KMS-11 (cell line): ENCODE measurements around the gene TNRC6B.

Source experiments
- H2AFZ ChIP-seq: fragments of 200-600 bp; sonication (generic); 2 replicates; pipeline ENCODE4 v1.6.1; 2016; ENCODE audit warnings: antibody characterized with exemption, mixed run types, low read depth
- H3K27ac ChIP-seq: fragments of 200-600 bp; sonication (generic); 2 replicates; pipeline ENCODE4 v1.6.1; 2016; ENCODE audit warnings: mild to moderate bottlenecking, mixed run types
- H3K27me3 ChIP-seq: fragments of 200-600 bp; sonication (generic); 2 replicates; pipeline ENCODE4 v1.6.1; 2017; ENCODE audit warnings: mild to moderate bottlenecking, low read depth, mixed run types, moderate library complexity; ENCODE audit not compliant: insufficient read depth
- H3K36me3 ChIP-seq: fragments of 200-600 bp; sonication (generic); 2 replicates; pipeline ENCODE4 v1.6.1; 2017; ENCODE audit warnings: mild to moderate bottlenecking, mixed run types; ENCODE audit not compliant: insufficient read depth
- H3K4me1 ChIP-seq: fragments of 200-600 bp; sonication (generic); 2 replicates; pipeline ENCODE4 v1.6.1; 2016; ENCODE audit warnings: mild to moderate bottlenecking, low read depth, mixed run types; ENCODE audit not compliant: poor library complexity, severe bottlenecking
- H3K4me2 ChIP-seq: fragments of 200-600 bp; sonication (generic); 2 replicates; pipeline ENCODE4 v1.7.0; 2016; ENCODE audit warnings: mild to moderate bottlenecking, mixed run types
- H3K4me3 ChIP-seq: fragments of 200-600 bp; sonication (generic); IDR thresholded peaks from 2 replicates; pipeline ENCODE4 v1.6.1; 2017; ENCODE audit warnings: low read depth, low read length, mixed read lengths; ENCODE audit not compliant: insufficient read depth
- H3K79me2 ChIP-seq: fragments of 200-600 bp; sonication (generic); 2 replicates; pipeline ENCODE4 v1.6.1; 2016; ENCODE audit warnings: low read depth, mixed run types; ENCODE audit not compliant: insufficient read depth
- H3K9ac ChIP-seq: fragments of 200-600 bp; sonication (generic); 2 replicates; pipeline ENCODE4 v1.6.1; 2016; ENCODE audit warnings: mild to moderate bottlenecking, mixed run types
- H4K20me1 ChIP-seq: fragments of 200-600 bp; sonication (generic); 2 replicates; pipeline ENCODE4 v1.6.1; 2016; ENCODE audit warnings: mild to moderate bottlenecking, mixed run types; ENCODE audit not compliant: insufficient read depth
- TF ChIP-seq, protein P1 (sequence below): fragments of 200-600 bp; sonication (generic); conservative IDR thresholded peaks from 2 replicates; pipeline ENCODE4 v1.6.1; 2017; ENCODE audit warnings: low read depth, mild to moderate bottlenecking, antibody characterized with exemption, low read length, moderate library complexity, mixed read lengths

Gene TNRC6B

DNA sequence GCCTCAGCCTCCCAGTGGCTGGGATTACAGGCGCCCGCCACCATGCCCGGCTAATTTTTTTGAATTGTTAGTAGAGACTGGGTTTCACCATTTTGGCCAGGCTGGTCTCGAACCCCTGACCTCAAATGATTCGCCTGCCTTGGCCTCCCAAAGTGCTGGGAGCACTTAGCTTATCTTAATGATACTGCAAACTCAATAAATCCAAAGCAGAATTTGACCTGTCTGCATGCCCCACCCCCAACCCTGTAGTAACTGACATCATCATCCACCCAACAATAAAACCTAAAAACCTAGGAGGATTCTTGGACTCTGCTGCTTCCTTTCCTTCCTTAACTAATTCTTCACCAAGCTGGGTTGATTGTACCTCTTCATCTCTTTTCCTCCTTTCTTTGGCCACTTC is 162.3 kb downstream of the TNRC6B start:
- 0 out of 2 replicates have a peak, but pooled peaks cover 6% of the 10 kb centered on the region for H3K79me2 ChIP-seq
- TF ChIP-seq, protein P1, sequence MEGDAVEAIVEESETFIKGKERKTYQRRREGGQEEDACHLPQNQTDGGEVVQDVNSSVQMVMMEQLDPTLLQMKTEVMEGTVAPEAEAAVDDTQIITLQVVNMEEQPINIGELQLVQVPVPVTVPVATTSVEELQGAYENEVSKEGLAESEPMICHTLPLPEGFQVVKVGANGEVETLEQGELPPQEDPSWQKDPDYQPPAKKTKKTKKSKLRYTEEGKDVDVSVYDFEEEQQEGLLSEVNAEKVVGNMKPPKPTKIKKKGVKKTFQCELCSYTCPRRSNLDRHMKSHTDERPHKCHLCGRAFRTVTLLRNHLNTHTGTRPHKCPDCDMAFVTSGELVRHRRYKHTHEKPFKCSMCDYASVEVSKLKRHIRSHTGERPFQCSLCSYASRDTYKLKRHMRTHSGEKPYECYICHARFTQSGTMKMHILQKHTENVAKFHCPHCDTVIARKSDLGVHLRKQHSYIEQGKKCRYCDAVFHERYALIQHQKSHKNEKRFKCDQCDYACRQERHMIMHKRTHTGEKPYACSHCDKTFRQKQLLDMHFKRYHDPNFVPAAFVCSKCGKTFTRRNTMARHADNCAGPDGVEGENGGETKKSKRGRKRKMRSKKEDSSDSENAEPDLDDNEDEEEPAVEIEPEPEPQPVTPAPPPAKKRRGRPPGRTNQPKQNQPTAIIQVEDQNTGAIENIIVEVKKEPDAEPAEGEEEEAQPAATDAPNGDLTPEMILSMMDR, result no peak
- H4K20me1 ChIP-seq, result no peaks in the 10 kb centered on the region
- H3K4me2 ChIP-seq, result no peak overlapping the region
- no peak overlapping the region for H3K9ac ChIP-seq
- H3K27me3 ChIP-seq, result no peaks in the 10 kb centered on the region
- H3K36me3 ChIP-seq, result no peaks in the 10 kb centered on the region
- no peak overlapping the region for H2AFZ ChIP-seq
- peaks cover 7% of the 10 kb centered on the region for H3K4me1 ChIP-seq
- no peak overlapping the region for H3K27ac ChIP-seq
- H3K4me3 ChIP-seq, result no peak overlapping the region

- H3K9ac ChIP-seq, result no peak overlapping the region
- H4K20me1 ChIP-seq, result no peaks in the 10 kb centered on the region
- no peak overlapping the region for H3K4me2 ChIP-seq
- H3K4me1 ChIP-seq, result peaks cover 10% of the 10 kb centered on the region
- no peaks in the 10 kb centered on the region for H3K36me3 ChIP-seq
- H2AFZ ChIP-seq, result no peak overlapping the region
- H3K79me2 ChIP-seq, result peaks cover 8% of the 10 kb centered on the region; the same call in 1 of the 2 replicates
- TF ChIP-seq, protein P1, result no peak
- H3K27ac ChIP-seq, result no peak overlapping the region
- no peak overlapping the region for H3K4me3 ChIP-seq
- H3K27me3 ChIP-seq, result no peaks in the 10 kb centered on the region
Measured at GRCh38 chr22:40341604-40342003, 163.9 kb downstream of the TNRC6B start.

GRCh38 chr22:40342521-40342920 is 164.8 kb downstream of the TNRC6B start:
- TF ChIP-seq, protein P1, result no peak
- Histone ChIP-seq H3K27ac (no peak overlapping the region), H3K27me3 (no peaks in the 10 kb centered on the region), H2AFZ (no peak overlapping the region), H3K36me3 (no peaks in the 10 kb centered on the region), H3K79me2 (peaks cover 18% of the 10 kb centered on the region; the same call in 1 of the 2 replicates), H4K20me1 (no peaks in the 10 kb centered on the region), H3K4me1 (peaks cover 11% of the 10 kb centered on the region), H3K9ac (no peak overlapping the region), H3K4me3 (no peak overlapping the region), H3K4me2 (no peak overlapping the region)

DNA sequence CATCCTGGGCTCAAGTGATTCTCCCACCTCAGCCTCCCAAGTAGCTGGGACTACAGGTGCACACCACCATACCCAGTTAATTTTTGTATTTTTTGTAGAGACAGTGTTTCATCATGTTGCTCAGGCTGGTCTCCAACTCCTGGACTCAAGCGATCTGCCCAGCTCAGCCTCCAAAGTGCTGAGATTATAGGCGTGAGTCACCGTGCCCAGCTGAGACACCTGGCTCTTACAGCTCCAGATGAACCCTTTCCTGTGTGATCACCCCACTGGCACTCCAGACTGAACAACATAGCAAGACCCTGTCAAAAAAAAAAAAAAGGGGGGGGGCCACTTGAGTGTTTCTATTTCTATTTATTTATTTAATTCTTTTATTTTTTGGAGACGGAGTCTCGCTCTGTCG is 167.5 kb downstream of the TNRC6B start:
- Histone ChIP-seq H3K27ac (peak overlapping the region; percentile 81), H2AFZ (peak overlapping the region; percentile 80; the same call in 1 of the 2 replicates), H4K20me1 (no peaks in the 10 kb centered on the region), H3K27me3 (no peaks in the 10 kb centered on the region), H3K9ac (peak overlapping the region; percentile 68; the same call in 1 of the 2 replicates), H3K36me3 (no peaks in the 10 kb centered on the region), H3K4me2 (peak overlapping the region; percentile 79), H3K79me2 (peaks cover 43% of the 10 kb centered on the region), H3K4me3 (no peak overlapping the region), H3K4me1 (peaks cover 24% of the 10 kb centered on the region)
- TF ChIP-seq, protein P1, result no peak
